H9 (cell line): ENCODE measurements around the gene LSM4. TPM values are rescaled to one million over a fixed set of nuclear protein-coding genes. Genes with fewer than 3 reads are reported as not detected.

Source experiments
- DNase-seq: peaks from one replicate; pipeline ENCODE4 v3.0.0-alpha.2; 2017
- H2AFZ ChIP-seq: one replicate; pipeline ENCODE4 v1.6.1; 2013; ENCODE audit warnings: mild to moderate bottlenecking, low read length, control low read depth, moderate library complexity
- H2AK5ac ChIP-seq: 2 replicates; pipeline ENCODE4 v1.6.1; 2013; ENCODE audit warnings: low read length, control low read depth, mixed read lengths; ENCODE audit not compliant: insufficient read length
- H2BK120ac ChIP-seq: one replicate; pipeline ENCODE4 v1.6.1; 2013; ENCODE audit warnings: low read depth, mild to moderate bottlenecking, low read length, control low read depth, inconsistent platforms; ENCODE audit not compliant: poor library complexity, severe bottlenecking
- H2BK12ac ChIP-seq: 2 replicates; pipeline ENCODE4 v1.6.1; 2013; ENCODE audit warnings: low read length, control low read depth, mixed read lengths, low read depth; ENCODE audit not compliant: insufficient read length
- H2BK15ac ChIP-seq: 2 replicates; pipeline ENCODE4 v1.6.1; 2013; ENCODE audit warnings: low read depth, low read length, control low read depth
- H2BK20ac ChIP-seq: one replicate; pipeline ENCODE4 v1.6.1; 2013; ENCODE audit warnings: low read depth, mild to moderate bottlenecking, low read length, control low read depth, inconsistent platforms; ENCODE audit not compliant: poor library complexity, severe bottlenecking
- H2BK5ac ChIP-seq: 2 replicates; pipeline ENCODE4 v1.6.1; 2013; ENCODE audit warnings: low read length, control low read depth, mixed read lengths; ENCODE audit not compliant: insufficient read length
- H3K14ac ChIP-seq: 2 replicates; pipeline ENCODE4 v1.6.1; 2013; ENCODE audit warnings: low read length, control low read depth; ENCODE audit not compliant: insufficient read depth
- H3K18ac ChIP-seq: 2 replicates; pipeline ENCODE4 v1.6.1; 2013; ENCODE audit warnings: low read depth, mild to moderate bottlenecking, mixed read lengths, low read length, control low read depth; ENCODE audit not compliant: insufficient read length
- H3K23ac ChIP-seq: 2 replicates; pipeline ENCODE4 v1.6.1; 2013; ENCODE audit warnings: low read length, control low read depth, mixed read lengths, low read depth; ENCODE audit not compliant: insufficient read length
- H3K23me2 ChIP-seq: 2 replicates; pipeline ENCODE4 v1.6.1; 2013; ENCODE audit warnings: low read depth, mild to moderate bottlenecking, mixed read lengths, low read length, control low read depth; ENCODE audit not compliant: insufficient read length, poor library complexity, severe bottlenecking
- H3K27ac ChIP-seq: 2 replicates; pipeline ENCODE4 v1.5.1; 2013; ENCODE audit warnings: low read length, control low read depth, mixed read lengths, low read depth; ENCODE audit not compliant: insufficient read length
- H3K27me3 ChIP-seq: 2 replicates; pipeline ENCODE4 v1.6.1; 2013; ENCODE audit warnings: low read length, control low read depth, inconsistent platforms; ENCODE audit not compliant: insufficient read depth
- H3K4ac ChIP-seq: 2 replicates; pipeline ENCODE4 v1.6.1; 2013; ENCODE audit warnings: low read depth, mild to moderate bottlenecking, control low read depth, inconsistent platforms, low read length, moderate library complexity
- H3K4me1 ChIP-seq: 2 replicates; pipeline ENCODE4 v1.6.1; 2013; ENCODE audit warnings: low read length, control low read depth, inconsistent platforms; ENCODE audit not compliant: insufficient read depth
- H3K4me2 ChIP-seq: 2 replicates; pipeline ENCODE4 v1.6.1; 2013; ENCODE audit warnings: low read length, control low read depth, mixed read lengths; ENCODE audit not compliant: insufficient read length, insufficient read depth
- H3K56ac ChIP-seq: 2 replicates; pipeline ENCODE4 v1.6.1; 2013; ENCODE audit warnings: low read depth, mild to moderate bottlenecking, mixed read lengths, low read length, control low read depth; ENCODE audit not compliant: insufficient read length
- H3K79me1 ChIP-seq: 2 replicates; pipeline ENCODE4 v1.6.1; 2013; ENCODE audit warnings: low read depth, mild to moderate bottlenecking, moderate library complexity, low read length, control low read depth, inconsistent platforms; ENCODE audit not compliant: insufficient read depth, poor library complexity, severe bottlenecking
- H3K79me2 ChIP-seq: 2 replicates; pipeline ENCODE4 v1.6.1; 2013; ENCODE audit warnings: low read length, control low read depth, inconsistent platforms; ENCODE audit not compliant: insufficient read depth
- H3K9ac ChIP-seq: 2 replicates; pipeline ENCODE4 v1.6.1; 2013; ENCODE audit warnings: low read length, control low read depth, mixed read lengths; ENCODE audit not compliant: insufficient read length; ENCODE audit errors: extremely low read depth
- H3K9me3 ChIP-seq: one replicate; pipeline ENCODE4 v1.6.1; 2013; ENCODE audit warnings: low read depth, low read length, inconsistent platforms; ENCODE audit not compliant: control insufficient read depth
- H3T11ph ChIP-seq: one replicate; pipeline ENCODE4 v1.6.1; 2013; ENCODE audit warnings: mild to moderate bottlenecking, low read length, control low read depth, inconsistent platforms
- H4K20me1 ChIP-seq: one replicate; pipeline ENCODE4 v1.6.1; 2013; ENCODE audit not compliant: control insufficient read depth, insufficient read length, insufficient read depth
- H4K5ac ChIP-seq: 2 replicates; pipeline ENCODE4 v1.6.1; 2013; ENCODE audit warnings: low read depth, mild to moderate bottlenecking, mixed read lengths, low read length, control low read depth; ENCODE audit not compliant: insufficient read length
- H4K8ac ChIP-seq: replicated peaks from 2 replicates; pipeline ENCODE4 v1.6.1; 2013; ENCODE audit warnings: low read length, control low read depth, mixed read lengths, low read depth; ENCODE audit not compliant: insufficient read length
- H4K91ac ChIP-seq: 2 replicates; pipeline ENCODE4 v1.6.1; 2013; ENCODE audit warnings: low read depth, mild to moderate bottlenecking, moderate library complexity, mixed read lengths, low read length, control low read depth; ENCODE audit not compliant: insufficient read length
- H3K27ac Mint-ChIP-seq, 3 experiments: 2 replicates in 2 of 3; 3 replicates in 1 of 3; pipeline ENCODE4 v1.8.0; 2020 to 2021; ENCODE audit warnings: mixed read lengths in 3 of 3, mild to moderate bottlenecking in 1 of 3, moderate library complexity in 1 of 3
- H3K27me3 Mint-ChIP-seq: 2 replicates; pipeline ENCODE4 v1.8.0; 2021; ENCODE audit warnings: low read depth, mild to moderate bottlenecking, moderate library complexity, mixed read lengths
- H3K36me3 Mint-ChIP-seq, 3 experiments: 2 replicates in 2 of 3; 3 replicates in 1 of 3; pipeline ENCODE4 v1.8.0; 2020 to 2021; ENCODE audit warnings: low read depth in 3 of 3, mixed read lengths in 3 of 3; ENCODE audit not compliant: insufficient read depth in 1 of 3
- H3K4me1 Mint-ChIP-seq, 2 experiments: 2 replicates each; pipeline ENCODE4 v1.8.0; 2020; ENCODE audit warnings: mixed read lengths in 2 of 2
- H3K4me3 Mint-ChIP-seq, 2 experiments: 2 replicates in 1 of 2; 3 replicates in 1 of 2; pipeline ENCODE4 v1.8.0; 2020 to 2021; ENCODE audit warnings: mild to moderate bottlenecking in 2 of 2, mixed read lengths in 2 of 2, moderate library complexity in 1 of 2
- H3K9me3 Mint-ChIP-seq, 2 experiments: 2 replicates in 1 of 2; 3 replicates in 1 of 2; pipeline ENCODE4 v1.8.0; 2020; ENCODE audit warnings: mild to moderate bottlenecking in 2 of 2, mixed read lengths in 2 of 2, moderate library complexity in 1 of 2
- WGBS: extraction: QIAGEN DNeasy Blood & Tissue Kit; methylation state at CpG from one replicate; pipeline ENCODE4 v1.1.7; 2013; ENCODE audit warnings: missing lambda C conversion rate, low lambda C conversion rate, mixed read lengths; ENCODE audit not compliant: insufficient read length; ENCODE audit errors: extremely low coverage; 5-methylcytosine and 5-hydroxymethylcytosine counted together
- total RNA-seq: library from RNA; stranded (reverse); gene quantifications from 2 replicates; pipeline ENCODE4 v1.2.1, GENCODE V29; 2021
- TF ChIP-seq, protein P1 (sequence below): fragments of 200-600 bp; sonication (generic); conservative IDR thresholded peaks from 3 replicates; pipeline ENCODE4 v1.8.0; 2021; ENCODE audit warnings: antibody characterized with exemption, mild to moderate bottlenecking

LSM4 gene
- total RNA-seq, 1 experiment from 2014 or later: 342 TPM

DNA sequence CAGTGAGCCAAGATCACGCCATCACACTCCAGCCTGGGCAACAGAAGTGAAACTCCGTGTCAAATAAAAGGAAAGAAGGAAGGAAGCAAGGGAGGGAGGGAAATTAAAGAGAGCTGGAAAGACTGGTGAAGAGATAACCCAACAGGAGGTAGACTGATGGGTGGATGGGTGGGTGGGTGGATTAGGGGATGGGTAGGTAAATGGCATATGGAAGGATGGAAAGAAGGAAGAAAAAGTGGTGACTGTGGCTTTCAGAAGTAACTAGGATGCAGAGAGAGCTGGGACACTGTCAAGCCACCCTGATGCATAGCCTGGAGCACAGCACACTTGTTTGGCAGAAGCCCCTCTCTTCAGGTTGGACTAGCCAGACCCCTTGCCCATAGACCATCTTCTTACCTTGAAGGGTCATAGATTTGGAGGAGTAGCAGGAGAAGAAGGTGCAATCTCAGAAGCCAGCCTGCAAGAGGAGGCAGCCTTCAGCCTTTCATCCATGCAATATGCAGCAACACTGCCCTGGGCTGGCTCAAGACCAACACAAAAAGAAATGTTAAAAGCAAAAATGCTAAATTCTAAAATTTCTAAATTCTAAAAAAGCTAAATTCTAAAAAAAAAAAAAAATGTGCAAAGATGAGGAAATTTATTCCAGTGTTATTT is 53.7 kb downstream of the LSM4 start:
- Histone ChIP-seq H3K14ac (no peak overlapping the region), H3K79me1 (no peaks in the 10 kb centered on the region), H3T11ph (no peak overlapping the region), H2BK12ac (no peak overlapping the region), H2AFZ (no peak overlapping the region), H3K9me3 (no peaks in the 10 kb centered on the region), H2BK15ac (no peak overlapping the region), H2BK20ac (no peak overlapping the region), H3K18ac (no peak overlapping the region), H3K79me2 (no peaks in the 10 kb centered on the region), H2AK5ac (no peak overlapping the region), H2BK5ac (no peak overlapping the region), H3K9ac (no peak overlapping the region), H3K56ac (no peak overlapping the region), H3K4ac (no peak overlapping the region), H2BK120ac (no peak overlapping the region), H3K23ac (no peak overlapping the region), H3K4me2 (no peak overlapping the region), H4K91ac (no peak overlapping the region), H4K5ac (no peak overlapping the region), H3K23me2 (no peaks in the 10 kb centered on the region), H4K20me1 (no peaks in the 10 kb centered on the region), H3K27me3 (no peaks in the 10 kb centered on the region), H3K4me1 (no peaks in the 10 kb centered on the region), H4K8ac (no peak overlapping the region), H3K27ac (no peak overlapping the region)
- Mint-ChIP-seq H3K27ac (no peak overlapping the region; a peak in 1 of 7 replicates), H3K9me3 (peaks cover 0 to 3% of the 10 kb centered on the region in 2 experiments; a peak in 2 of 5 replicates), H3K4me3 (no peak overlapping the region), H3K4me1 (0 out of 4 replicates have a peak, but pooled peaks cover 0 to 2% of the 10 kb centered on the region in 2 experiments), H3K27me3 (peaks cover 4% of the 10 kb centered on the region), H3K36me3 (peaks cover 2 to 23% (median 7%) of the 10 kb centered on the region in 3 experiments; a peak in 5 of 7 replicates)
- TF ChIP-seq, protein P1, sequence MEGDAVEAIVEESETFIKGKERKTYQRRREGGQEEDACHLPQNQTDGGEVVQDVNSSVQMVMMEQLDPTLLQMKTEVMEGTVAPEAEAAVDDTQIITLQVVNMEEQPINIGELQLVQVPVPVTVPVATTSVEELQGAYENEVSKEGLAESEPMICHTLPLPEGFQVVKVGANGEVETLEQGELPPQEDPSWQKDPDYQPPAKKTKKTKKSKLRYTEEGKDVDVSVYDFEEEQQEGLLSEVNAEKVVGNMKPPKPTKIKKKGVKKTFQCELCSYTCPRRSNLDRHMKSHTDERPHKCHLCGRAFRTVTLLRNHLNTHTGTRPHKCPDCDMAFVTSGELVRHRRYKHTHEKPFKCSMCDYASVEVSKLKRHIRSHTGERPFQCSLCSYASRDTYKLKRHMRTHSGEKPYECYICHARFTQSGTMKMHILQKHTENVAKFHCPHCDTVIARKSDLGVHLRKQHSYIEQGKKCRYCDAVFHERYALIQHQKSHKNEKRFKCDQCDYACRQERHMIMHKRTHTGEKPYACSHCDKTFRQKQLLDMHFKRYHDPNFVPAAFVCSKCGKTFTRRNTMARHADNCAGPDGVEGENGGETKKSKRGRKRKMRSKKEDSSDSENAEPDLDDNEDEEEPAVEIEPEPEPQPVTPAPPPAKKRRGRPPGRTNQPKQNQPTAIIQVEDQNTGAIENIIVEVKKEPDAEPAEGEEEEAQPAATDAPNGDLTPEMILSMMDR: no peak
- WGBS: no CpG with 5 or more reads among the region's 2 CpGs
- no peak for DNase-seq
